Body of pancreas (tissue), 4 donors: Measurements from ENCODE around the gene FREY1.

Experiments used
- POLR2A ChIP-seq, 3 donors: fragments of 450-650 bp; IDR thresholded peaks; one replicate each; pipeline ENCODE4 v1.6.1; 2016; ENCODE audit warnings: antibody characterized with exemption in 3 of 3, mild to moderate bottlenecking in 2 of 3
- TF ChIP-seq, protein P1 (sequence below), 7 experiments: fragments of 450-650 bp in 4 of 7; fragments of 200-600 bp in 3 of 7; sonication (generic) in 3 of 7; IDR thresholded peaks; one replicate each; pipeline ENCODE4 v1.5.1; 2016 to 2019; ENCODE audit warnings: antibody characterized with exemption in 7 of 7

- TF ChIP-seq, protein P1, sequence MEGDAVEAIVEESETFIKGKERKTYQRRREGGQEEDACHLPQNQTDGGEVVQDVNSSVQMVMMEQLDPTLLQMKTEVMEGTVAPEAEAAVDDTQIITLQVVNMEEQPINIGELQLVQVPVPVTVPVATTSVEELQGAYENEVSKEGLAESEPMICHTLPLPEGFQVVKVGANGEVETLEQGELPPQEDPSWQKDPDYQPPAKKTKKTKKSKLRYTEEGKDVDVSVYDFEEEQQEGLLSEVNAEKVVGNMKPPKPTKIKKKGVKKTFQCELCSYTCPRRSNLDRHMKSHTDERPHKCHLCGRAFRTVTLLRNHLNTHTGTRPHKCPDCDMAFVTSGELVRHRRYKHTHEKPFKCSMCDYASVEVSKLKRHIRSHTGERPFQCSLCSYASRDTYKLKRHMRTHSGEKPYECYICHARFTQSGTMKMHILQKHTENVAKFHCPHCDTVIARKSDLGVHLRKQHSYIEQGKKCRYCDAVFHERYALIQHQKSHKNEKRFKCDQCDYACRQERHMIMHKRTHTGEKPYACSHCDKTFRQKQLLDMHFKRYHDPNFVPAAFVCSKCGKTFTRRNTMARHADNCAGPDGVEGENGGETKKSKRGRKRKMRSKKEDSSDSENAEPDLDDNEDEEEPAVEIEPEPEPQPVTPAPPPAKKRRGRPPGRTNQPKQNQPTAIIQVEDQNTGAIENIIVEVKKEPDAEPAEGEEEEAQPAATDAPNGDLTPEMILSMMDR (IDR thresholded peaks at IDR 0.05): no peak
- TF ChIP-seq POLR2A (IDR thresholded peaks at IDR 0.05): no peak
Observed at GRCh38 chr11:45887587-45887986, 19.5 kb downstream of the FREY1 start.
